GM19324 (cell line): Measurements from ENCODE around the gene CRYBA1.

Experiments
- ATAC-seq: cut with Tn5 transposase; IDR thresholded peaks from one replicate; pipeline ENCODE4 v1.9.1; 2021; ENCODE audit warnings: mild to moderate bottlenecking, moderate library complexity; ENCODE audit not compliant: unreplicated experiment, low FRiP score

Gene CRYBA1

DNA sequence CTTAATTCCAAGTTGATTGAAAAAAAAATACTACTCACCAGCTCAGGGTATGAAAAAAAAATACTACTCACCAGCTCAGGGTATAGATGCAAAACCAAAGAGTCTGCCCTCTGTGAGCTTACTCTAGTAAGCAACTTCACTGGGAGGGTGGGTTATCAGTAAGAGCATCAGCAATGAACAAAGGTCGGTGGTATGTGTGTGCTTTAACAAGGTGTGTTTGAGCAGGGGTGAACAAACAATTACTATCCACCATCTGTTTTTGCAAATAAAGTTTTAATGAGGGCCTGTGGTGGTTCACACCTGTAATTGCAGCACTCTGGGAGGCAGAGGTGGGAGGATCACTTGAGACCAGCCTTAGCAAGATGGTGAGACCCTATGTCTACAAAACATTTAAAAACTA lies 27.3 kb downstream of the CRYBA1 start:
- ATAC-seq = no peak

DNA sequence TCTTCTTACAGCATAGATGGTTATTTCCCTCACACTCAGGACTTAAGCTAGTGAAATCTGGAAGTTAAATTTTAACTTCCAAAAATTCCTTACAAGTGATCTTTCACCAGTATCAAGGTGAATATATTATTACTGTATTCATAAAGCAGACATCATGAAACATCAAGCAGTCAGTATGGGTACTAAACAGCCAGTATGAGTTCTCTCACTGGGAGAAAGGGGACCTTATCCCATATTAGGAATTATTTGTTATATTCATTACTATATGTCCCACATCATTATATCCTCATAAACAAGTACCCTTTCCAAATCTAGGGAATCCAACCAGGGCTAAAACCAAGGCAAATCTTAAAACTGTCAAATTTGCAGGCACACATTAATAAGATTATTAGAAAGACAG lies 32.0 kb downstream of the CRYBA1 start:
- no peak for ATAC-seq

DNA sequence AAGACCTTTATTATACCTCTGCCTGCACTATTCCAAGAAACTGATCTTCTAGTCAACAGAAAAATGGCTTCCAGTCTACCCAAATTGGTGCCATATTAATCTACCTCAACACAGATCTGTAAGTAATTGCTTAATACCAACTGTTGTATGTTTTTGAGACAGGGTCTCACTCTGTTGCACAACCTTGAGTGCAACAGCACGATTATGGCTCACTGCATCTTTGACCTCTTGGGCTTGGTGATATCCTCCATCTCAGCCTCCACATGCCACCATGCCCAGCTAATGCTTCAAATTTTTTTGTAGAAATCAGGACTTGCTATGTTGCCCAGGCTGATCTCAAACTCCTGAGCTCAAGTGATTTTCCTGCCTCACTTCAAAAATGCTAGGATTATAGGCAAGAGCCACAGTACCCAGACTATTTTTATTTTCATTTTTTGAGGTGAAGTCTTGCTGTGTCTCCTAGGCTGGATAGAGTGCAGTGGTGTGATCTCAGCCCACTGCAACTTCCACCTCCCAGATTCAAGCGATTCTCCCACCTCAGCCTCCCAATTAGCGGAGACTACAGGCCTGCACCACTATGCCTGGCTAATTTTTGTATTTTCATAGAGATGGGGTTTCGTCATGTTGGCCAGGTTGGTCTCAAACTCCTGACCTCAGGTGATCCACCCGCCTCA lies 32.9 kb downstream of the CRYBA1 start:
- ATAC-seq = no peak

DNA sequence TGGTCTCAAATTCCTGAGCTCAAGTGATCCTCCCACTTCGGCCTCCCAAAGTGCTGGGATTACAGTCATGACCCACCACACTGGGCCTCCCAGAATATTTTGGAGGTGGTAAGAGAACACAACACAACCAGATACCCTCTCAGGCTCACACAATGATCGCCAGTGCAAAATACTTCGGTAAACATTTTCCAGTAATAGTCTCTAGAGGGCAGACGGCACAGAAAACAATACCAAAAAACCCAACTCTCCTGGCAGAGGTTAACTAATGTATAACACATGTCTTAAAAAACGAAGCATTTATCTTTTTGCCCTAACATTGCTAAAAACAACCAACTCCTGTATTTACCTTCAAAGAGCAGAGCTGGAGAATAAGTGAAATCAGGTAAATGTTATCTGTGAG lies 36.8 kb downstream of the CRYBA1 start:
- no peak for ATAC-seq

DNA sequence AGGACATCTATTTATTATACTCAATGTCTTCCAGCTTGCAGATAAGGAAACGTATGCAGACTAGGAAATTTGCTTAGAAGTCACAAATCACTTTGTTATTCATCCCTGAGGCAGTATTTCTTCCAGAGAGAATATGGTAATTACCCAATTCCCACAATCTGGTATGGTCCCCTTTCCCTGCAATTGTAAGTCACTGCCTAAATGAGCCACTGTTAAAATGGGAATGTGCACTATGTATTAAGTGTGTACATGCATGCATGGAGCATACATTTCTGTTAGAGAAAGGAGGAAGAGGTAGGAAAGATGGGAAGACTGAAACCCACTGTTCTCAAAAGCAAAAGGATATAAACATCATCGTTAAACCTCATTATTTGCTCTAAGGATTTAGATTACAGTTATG lies 37.3 kb downstream of the CRYBA1 start:
- ATAC-seq = no peak

DNA sequence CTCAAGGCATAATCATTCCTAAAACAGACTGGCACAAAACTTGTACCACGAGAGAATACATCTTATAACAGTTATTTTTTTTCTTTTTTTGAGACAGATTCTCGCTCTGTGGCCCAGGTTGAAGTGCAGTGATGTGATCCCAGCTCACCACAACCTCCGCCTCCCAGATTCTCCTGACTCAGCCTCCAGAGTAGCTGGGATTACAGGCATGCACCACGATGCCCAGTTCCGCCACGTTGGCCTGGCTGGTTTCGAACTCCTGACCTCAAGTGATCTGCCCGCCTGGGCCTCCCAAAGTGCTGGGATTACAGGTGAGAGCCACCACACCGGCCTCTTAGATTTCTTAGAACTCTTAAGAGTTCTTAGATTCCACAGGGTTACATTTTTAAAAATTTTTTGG lies 43.2 kb downstream of the CRYBA1 start:
- no peak for ATAC-seq

DNA sequence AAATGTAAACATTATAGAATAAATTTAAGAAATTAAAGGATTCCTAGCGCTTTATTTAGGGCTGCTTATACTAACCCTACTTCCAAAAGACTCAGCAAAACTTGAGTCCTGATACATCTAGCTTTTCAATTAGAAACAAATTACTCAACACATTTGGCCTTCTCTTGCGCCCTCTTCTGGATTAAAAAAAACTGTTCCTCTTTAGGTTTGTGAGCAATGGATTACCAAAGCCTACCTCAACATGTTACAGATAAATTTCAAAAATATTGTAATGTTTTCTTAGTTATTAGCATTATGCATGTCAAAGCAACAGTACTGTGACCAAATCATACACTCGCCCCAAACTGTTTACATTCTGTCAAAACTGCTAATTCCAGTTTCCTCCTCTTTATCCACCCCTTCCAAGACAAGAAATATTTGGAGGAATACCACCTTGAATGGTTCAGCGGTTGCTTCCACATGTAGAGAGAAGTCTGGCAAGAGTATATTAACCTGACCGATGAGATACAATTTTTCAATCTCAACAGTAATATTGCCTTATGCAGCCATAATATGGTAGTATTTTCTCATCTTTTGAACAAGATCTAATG lies 44.6 kb downstream of the CRYBA1 start:
- ATAC-seq = no peak

DNA sequence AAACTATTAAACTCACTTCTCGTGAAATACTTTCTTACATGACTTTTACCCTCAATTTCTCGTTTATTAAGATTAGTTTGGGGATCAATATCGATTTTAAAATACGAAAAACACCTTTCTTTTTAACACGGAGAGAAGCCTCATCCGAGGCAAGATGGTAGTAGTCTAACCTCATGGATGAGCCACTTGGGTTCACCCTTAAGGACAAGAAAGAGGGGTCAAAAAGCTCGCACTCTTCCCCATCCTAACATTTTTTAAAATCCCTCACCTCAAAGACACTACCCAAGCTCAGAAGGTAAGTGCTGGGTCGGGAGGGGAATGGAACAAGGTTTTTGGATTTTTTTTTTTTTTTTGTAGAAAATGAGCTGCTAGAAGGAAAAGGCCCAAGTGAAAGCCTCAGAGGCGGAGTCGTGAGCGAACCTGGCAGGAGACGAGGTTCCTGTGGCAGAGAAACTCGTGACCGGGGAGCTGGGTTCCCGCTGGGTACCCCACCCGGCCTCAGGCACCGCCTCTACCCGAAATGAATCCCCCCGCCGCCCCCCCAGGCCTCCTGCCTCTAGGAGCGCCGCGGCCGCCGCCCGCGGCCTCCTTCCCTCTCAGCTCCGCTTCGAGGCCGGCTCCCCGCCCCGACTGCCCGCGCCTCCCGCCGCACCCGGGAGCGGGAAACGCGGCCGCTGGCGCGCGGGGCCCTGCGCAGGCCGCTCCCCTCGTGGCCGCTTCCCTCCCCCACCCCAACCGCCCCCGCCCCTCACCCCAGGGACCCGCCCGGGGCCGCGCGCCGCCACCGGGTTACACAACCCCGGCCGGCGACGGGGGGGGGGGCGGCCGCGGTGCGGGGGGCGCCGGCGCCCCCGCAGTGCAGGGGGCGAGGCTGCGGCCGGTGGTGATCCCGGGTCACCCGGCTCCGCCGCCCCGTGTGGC lies 45.7 kb downstream of the CRYBA1 start:
- no peak for ATAC-seq

DNA sequence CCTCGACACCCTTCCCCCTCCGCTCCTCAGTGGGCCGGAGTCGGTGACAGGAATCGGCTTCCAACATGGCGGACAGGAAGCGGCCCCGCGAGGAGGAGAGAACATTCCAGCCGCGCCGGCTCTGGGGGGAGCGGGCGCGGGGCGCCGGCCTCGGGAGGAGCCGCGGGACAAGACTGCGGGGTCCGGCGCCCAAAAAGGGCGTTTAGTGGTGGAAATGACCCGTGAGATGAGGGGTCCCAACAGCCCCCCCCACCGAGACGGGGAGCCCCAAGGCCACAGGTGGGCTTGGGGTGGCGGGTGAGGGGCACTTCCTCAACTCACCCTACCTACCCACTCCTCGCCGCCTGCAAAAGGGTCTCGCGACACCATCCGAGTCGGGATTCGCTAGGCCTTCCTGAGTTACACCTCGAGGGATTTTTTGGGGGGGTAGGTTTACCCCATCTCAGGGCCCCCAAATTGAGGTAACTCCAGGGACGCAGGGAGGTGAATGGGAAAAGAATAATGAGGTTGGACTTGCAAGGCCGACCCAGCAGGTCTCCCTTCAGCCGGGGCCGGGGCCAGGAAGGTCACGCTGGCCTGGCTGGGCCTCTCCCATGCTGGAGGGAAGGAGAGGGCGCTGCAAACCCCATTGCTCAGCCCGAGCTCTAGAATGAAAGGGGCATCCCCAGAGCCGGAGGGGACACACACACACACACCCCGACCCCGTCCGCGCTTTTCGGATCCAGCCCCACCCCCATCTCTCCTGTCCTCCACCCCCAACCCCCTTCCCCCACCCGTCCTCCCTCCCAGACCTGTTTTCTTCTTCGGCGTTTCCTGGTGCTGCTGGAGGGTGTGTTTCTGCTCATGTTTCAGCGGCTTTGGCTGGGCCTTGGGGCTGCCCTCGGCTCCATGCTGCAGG lies 46.6 kb downstream of the CRYBA1 start:
- ATAC-seq = no peak

DNA sequence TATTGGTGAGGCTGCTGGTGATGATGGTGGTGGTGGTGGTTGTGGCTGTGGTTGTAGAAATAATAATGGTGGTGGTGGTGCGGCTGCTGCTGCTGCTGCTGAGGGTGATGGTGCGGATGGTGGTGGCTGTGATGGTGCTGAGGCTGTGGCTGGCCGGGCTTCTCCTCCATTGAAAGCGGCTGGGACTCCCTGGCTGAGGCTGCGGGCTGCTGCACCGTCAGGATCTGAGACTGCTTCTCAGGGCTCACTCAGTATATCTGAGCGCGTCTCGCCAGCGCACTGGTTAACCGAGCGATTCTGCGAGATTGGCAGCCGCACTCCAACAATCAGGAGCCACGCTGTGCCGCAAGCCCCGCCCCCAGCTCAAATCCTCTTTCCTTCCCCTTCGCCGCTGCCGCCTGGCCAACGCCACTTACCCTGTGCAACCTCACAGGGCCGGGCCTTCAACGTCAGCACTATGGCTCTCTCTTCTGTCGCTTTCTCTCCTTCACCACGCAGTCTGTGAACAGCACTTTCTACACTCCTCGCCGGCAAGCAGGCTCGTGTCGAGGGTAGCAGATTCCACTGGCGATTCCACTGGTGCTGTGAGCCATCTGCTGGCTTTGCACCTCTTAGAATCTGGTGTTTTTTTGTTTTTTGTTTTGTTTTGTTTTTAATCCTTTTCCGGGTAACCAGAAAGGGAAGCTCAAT lies 47.4 kb downstream of the CRYBA1 start, which contains the start of gene NUFIP2:
NUFIP2 (minus strand) TSS at position 259 of the 690 bp plus-strand sequence; CDS start at position 170, 89 bp downstream.
- peak; percentile 84 for ATAC-seq

DNA sequence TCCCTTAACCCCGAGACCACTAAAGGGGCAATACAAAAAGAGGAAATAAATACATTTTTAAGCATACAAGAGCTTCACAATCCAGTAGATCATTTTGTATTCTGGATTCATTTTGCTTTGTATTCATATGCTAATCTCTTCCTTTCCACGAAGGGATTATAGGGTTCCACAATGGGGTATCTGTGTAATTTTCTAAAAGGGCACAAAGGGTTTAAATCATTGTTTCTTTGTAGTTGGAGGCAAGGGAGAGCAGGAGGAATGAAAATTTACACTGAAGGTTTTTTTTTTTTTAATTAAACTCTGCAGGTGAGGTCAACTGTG lies 47.9 kb downstream of the CRYBA1 start:
- ATAC-seq = no peak

DNA sequence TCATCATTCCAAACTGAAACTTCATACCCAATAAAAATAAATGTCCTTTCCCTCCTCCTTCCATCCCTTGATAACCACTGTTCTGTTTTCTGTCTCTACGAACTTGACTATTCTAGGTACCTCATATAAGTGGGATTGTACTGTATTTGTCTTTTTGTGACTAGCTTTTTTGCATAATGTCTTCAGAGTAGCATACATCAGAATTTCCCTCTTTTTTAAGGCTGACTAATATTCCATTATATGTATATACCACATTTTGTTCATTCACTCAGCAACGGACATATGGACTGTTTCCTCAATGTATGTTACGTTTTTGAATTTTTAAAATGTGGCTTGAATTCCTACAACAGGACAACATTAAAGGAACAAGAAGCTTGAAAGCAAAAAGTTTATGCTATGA lies 48.8 kb downstream of the CRYBA1 start:
- no peak for ATAC-seq

DNA sequence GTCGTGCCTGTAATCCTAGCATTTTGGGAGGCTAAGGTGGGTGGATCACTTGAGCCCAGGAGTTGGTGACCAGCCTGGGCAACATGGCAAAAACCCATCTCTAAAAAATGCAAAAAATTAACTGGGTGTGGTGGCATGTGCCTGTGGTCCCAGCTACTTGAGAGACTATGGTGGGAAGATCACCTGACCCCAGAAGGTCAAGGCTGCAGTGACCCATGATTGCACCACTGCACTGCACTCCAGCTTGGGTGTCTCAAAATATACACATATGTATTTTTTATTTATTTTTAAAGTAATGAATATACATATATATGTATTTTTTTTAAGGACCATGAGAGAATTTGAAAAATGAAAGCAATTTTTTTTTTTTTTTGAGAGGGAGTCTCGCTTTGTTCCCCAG lies 52.4 kb downstream of the CRYBA1 start:
- ATAC-seq = no peak

DNA sequence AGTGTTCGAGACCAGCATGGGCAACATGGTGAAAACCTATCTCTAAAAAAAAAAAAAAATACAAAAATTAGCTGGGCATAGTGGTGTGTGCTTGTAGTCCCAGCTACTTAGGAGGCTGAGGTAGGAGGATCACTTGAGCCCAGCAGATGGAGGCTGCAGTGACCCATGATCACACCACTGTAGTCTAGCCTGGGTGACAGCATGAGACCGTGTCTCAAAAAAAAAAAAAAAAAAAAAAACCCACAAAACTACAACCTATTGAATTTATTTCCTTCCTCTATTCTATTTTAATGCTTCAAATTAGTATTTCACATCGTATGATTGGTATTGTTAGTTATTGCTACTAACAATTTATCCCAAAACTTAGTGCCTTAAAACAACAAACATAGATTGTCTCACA lies 56.7 kb downstream of the CRYBA1 start:
- ATAC-seq = no peak
